ENCODE measurements around the gene P3H3.

Gene P3H3

DNA sequence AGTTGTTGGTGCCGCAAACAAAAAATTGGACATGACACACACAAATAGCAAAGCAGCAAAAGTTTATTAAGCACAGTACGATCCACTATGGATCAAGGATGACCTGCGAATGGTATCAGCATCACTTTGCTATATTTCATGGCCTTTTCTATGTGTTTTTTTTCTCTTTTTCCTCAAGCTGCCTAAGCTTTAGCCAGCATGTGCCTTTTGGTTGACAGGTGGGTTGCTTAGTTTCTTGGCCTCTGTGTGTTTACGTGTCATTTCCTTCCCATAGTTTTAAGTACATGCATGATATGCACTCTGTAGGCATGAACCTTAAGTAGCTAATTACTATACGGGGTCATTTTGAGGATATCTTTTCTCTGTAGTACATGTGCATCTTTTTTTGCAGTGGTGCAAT lies 29.1 kb upstream of the P3H3 start:
- H3K27ac ChIP-seq = no peak overlapping the region
- DNase-seq (ENCODE audit: low spot score) = no peak
- TF ChIP-seq, protein P1, sequence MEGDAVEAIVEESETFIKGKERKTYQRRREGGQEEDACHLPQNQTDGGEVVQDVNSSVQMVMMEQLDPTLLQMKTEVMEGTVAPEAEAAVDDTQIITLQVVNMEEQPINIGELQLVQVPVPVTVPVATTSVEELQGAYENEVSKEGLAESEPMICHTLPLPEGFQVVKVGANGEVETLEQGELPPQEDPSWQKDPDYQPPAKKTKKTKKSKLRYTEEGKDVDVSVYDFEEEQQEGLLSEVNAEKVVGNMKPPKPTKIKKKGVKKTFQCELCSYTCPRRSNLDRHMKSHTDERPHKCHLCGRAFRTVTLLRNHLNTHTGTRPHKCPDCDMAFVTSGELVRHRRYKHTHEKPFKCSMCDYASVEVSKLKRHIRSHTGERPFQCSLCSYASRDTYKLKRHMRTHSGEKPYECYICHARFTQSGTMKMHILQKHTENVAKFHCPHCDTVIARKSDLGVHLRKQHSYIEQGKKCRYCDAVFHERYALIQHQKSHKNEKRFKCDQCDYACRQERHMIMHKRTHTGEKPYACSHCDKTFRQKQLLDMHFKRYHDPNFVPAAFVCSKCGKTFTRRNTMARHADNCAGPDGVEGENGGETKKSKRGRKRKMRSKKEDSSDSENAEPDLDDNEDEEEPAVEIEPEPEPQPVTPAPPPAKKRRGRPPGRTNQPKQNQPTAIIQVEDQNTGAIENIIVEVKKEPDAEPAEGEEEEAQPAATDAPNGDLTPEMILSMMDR (IDR thresholded peaks at IDR 0.05) = no peak
- H3K4me3 ChIP-seq = no peak overlapping the region

DNA sequence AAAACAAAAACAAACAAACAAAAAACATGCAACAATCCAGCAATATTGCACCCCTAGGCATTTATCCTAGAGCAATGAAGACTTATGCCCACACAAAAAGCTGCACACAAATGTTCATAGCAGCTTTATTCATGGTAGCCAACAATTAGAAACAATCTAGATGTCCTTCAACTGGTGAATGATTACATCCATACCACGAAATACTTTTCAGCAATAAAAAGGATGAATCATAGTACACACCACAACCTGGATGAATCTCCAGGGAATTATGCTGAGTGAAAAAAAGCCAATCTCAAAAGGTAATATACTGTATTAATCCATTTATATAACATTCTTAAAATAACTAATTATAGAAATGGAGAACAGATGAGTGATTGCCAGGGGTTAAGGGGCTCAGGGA lies 21.0 kb upstream of the P3H3 start:
- TF ChIP-seq, protein P1 (IDR thresholded peaks at IDR 0.05) = no peak
- DNase-seq (ENCODE audit: low spot score) = no peak

DNA sequence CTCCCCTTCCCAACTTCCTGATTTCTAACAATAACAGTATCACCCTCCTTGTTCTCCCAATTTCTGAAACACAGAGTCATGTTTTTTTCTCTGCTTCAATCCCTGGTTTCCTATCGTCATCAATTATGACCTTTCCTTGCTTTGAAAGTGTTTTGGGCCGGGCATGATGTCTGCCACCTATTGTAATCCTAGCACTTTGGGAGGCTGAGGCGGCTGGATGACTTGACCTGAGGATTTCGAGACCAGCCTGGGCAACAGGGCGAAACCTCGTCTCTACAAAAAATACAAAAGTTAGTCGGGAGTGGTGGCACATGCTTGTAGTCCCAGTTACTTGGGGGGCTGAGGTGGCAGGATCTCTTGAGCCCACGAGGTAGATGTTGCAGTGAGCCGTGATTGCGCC lies 19.2 kb upstream of the P3H3 start:
- no peak for DNase-seq (ENCODE audit: low spot score)
- TF ChIP-seq, protein P1 (IDR thresholded peaks at IDR 0.05) = no peak
- Histone ChIP-seq H3K4me3 (no peak overlapping the region), H3K27ac (no peak overlapping the region)

More for the DNA sequence above, 21.0 kb upstream of the P3H3 start:
- Histone ChIP-seq H3K4me3 (no peak overlapping the region), H3K27ac (no peak overlapping the region)

DNA sequence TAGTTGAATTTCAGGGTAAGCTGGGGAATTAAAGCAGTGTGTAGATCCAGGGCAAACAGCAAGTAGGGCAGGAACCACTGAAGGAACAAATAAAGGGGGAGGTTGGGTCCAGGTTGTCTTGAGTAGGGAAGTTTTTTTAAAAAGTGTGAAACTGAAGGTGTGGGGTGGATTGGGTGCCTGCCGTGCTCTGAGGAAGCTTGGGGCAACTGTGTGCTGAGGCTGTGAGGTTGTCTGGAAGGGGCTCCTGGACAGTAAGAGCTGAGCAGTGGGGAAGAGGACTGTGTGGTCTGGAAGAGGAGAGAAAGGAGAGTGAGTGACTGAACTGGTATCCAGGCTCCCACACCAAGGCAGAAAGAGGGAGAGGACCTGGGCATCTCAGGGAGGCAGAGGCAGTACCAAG lies 17.4 kb upstream of the P3H3 start:
- no peak for DNase-seq (ENCODE audit: low spot score)
- TF ChIP-seq, protein P1 (IDR thresholded peaks at IDR 0.05) = no peak
- H3K4me3 ChIP-seq = no peak overlapping the region

DNA sequence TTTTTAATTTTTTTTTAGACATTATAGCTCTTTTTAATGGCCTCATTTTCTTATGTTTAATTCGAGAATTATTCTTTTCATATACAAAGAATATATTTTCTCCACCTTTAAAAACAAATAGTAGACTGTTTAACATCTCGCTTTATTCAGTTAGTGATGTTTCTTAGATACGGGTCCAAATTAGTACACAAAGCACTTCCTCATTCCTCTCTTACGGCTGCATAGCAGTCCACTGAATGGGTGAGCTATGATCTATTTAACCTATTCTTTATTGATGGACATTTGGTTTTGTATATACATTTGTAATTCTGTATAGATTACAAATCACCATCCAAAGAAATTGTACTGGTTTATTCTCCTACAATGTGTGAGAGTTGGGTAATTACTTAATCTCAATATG lies 14.8 kb upstream of the P3H3 start:
- H3K4me3 ChIP-seq = no peak overlapping the region
- H3K27ac ChIP-seq = no peak overlapping the region
- DNase-seq (ENCODE audit: low spot score) = no peak
- TF ChIP-seq, protein P1 (IDR thresholded peaks at IDR 0.05) = no peak

More for the DNA sequence above, 17.4 kb upstream of the P3H3 start:
- H3K27ac ChIP-seq = no peak overlapping the region

DNA sequence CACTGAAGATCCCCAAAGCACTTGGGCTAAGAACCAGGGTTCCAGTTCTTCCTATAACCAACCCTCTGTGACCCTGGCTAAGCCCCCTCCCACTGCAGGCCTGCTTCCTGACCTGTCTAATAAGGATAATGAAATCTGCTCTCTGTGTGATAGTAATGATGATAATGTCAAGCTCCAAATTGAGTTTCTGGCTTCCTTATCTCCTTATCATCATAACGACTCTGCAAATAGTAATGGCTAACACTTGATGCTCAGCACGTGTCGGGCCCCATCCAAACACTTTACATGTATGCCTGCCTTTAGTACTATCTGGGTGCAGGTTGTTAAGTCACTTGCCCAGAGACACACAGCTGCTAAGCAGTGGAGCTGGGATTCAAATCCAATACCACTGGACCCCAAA lies 11.6 kb upstream of the P3H3 start:
- H3K4me3 ChIP-seq = no peak overlapping the region
- no peak overlapping the region for H3K27ac ChIP-seq
- DNase-seq (ENCODE audit: low spot score) = no peak
- TF ChIP-seq, protein P1 (IDR thresholded peaks at IDR 0.05) = no peak

DNA sequence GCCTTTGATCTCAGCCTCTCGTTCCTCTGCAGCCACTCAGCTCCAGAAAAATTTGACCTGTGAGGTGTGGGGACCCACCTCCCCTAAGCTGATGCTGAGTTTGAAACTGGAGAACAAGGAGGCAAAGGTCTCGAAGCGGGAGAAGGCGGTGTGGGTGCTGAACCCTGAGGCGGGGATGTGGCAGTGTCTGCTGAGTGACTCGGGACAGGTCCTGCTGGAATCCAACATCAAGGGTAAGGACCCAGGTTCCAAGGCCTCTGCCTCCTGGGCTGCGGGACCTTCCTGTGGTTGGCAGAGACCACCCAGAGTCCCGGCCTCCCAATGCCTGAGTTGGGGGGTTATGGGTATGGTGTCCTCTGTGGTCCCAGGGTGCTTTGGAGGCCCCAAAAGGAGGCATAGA lies 11.1 kb upstream of the P3H3 start:
- no peak for DNase-seq (ENCODE audit: low spot score)
- no peak overlapping the region for H3K4me3 ChIP-seq
- H3K27ac ChIP-seq = no peak overlapping the region
- TF ChIP-seq, protein P1 (IDR thresholded peaks at IDR 0.05) = no peak

Measured in coronary artery (tissue), 2 donors.